MG63 (cell line): ENCODE data around the gene LPP. TPM values are rescaled to one million over a fixed set of nuclear protein-coding genes. Genes with fewer than 3 reads are reported as not detected.

Experiments
- DNase-seq: peaks from one replicate; pipeline ENCODE4 v3.0.0-alpha.2; 2020
- H3K27me3 ChIP-seq: fragments of 250-450 bp; sonication (Bioruptor Pico); 2 replicates; pipeline ENCODE4 v1.5.1; 2020; ENCODE audit warnings: mild to moderate bottlenecking, moderate library complexity
- H3K36me3 ChIP-seq: fragments of 250-450 bp; sonication (Bioruptor Pico); 2 replicates; pipeline ENCODE4 v1.5.1; 2020; ENCODE audit warnings: mild to moderate bottlenecking, moderate library complexity
- H3K4me3 ChIP-seq: fragments of 250-450 bp; sonication (Bioruptor Pico); 2 replicates; pipeline ENCODE4 v1.5.1; 2020; ENCODE audit warnings: mild to moderate bottlenecking, moderate library complexity
- H3K9me3 ChIP-seq: fragments of 250-450 bp; sonication (Bioruptor Pico); 2 replicates; pipeline ENCODE4 v1.5.1; 2020; ENCODE audit warnings: mild to moderate bottlenecking, moderate library complexity
- total RNA-seq: library from RNA; depleted of rRNA; stranded (reverse); fragments of >200 nt; shearing (Covaris generic); gene quantifications from 2 replicates; pipeline ENCODE4 v1.2.3, GENCODE V29; 2014; ENCODE audit warnings: low replicate concordance

The LPP gene
- total RNA-seq, 1 experiment from 2014 or later: 7.9 TPM

GRCh38 chr3:188261011-188261410 is 107.1 kb downstream of the LPP start:
- Histone ChIP-seq H3K36me3 (no peaks in the 10 kb centered on the region), H3K4me3 (no peak overlapping the region), H3K27me3 (no peaks in the 10 kb centered on the region), H3K9me3 (no peaks in the 10 kb centered on the region)
- DNase-seq: no peak

GRCh38 chr3:188262488-188262887 is 108.5 kb downstream of the LPP start:
- no peaks in the 10 kb centered on the region for H3K36me3 ChIP-seq
- DNase-seq: no peak
- no peaks in the 10 kb centered on the region for H3K9me3 ChIP-seq
- H3K27me3 ChIP-seq: no peaks in the 10 kb centered on the region
- H3K4me3 ChIP-seq: no peak overlapping the region

DNA sequence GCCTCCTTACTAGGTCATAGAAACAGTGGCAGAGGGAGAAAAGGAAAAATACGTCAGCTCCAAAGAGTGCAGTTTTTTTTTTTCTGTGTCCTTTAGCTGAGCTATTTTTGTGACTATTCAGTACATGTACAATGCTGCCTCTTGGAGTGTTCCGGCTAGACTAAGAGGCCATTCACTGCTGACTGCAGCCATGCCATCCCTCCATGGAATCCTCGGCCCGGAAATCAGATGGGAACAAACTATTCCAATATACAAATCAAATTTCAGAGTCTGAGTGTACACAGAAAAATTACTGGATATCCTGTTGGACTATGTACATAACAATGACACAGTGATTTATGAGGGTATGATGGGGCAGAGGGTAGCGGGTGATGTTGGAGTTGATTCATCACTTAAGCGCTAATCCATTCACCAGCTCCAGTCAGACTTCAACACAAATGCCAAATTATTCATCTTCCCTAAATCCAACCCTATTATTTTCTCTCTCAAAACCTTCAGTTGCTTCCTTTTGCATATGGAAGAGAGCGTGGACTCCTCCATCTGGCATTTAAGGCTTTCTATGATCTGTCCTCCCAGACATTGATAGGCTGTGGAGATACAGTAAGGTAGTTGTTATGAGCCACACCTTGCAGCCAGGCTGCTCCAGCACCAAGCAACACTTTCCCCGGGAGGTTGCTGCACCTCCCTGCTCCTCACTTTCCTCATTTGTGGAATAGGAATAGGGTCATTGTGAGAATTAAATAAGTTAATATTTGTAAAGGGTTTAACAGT is 109.1 kb downstream of the LPP start:
- H3K27me3 ChIP-seq: no peaks in the 10 kb centered on the region
- no peak overlapping the region for H3K4me3 ChIP-seq
- peak; percentile 76 for DNase-seq
- H3K9me3 ChIP-seq: no peaks in the 10 kb centered on the region
- H3K36me3 ChIP-seq: no peaks in the 10 kb centered on the region

GRCh38 chr3:188264226-188265207 is 110.6 kb downstream of the LPP start:
- Histone ChIP-seq H3K4me3 (no peak overlapping the region), H3K27me3 (no peaks in the 10 kb centered on the region), H3K9me3 (no peaks in the 10 kb centered on the region), H3K36me3 (no peaks in the 10 kb centered on the region)
- peak; percentile 38 for DNase-seq

DNA sequence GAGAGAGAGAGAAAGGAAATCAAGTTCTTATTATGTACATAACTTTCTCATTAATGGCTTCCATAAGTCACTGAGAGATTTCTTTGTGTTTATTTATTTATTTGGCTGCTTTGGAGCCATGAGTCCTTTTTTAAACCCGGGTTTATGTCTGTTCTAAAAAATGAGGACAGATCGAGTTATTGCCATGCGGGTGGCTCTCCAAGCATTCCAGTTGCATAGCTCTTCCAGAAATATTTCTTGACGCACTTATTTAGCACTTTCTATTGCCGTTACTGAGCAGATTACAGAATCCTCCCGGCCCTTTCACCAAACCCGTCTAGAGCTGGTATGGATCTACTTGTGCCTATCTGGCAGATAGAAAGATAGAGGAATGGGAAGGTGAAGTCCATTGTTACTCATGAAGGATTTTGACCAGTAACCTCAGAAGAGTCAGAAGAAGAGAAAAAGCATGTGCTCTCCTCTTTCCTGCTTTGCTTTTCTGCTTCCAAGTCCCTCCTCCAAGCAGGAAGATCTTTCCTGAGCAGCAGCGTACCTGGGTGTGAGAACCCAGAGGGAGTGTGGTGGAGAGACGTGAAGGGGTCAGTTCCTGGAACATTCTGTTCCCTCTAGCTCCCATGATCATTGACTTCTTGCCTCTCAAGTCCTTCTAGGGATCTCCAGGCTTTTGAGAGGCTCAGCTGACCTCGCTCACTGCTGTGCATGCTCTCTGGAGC is 112.8 kb downstream of the LPP start:
- Histone ChIP-seq H3K36me3 (no peaks in the 10 kb centered on the region; the same call in 1 of the 2 replicates), H3K4me3 (peak overlapping the region; percentile 12; the same call in 1 of the 2 replicates), H3K27me3 (no peaks in the 10 kb centered on the region), H3K9me3 (no peaks in the 10 kb centered on the region)
- peak; percentile 31 for DNase-seq

DNA sequence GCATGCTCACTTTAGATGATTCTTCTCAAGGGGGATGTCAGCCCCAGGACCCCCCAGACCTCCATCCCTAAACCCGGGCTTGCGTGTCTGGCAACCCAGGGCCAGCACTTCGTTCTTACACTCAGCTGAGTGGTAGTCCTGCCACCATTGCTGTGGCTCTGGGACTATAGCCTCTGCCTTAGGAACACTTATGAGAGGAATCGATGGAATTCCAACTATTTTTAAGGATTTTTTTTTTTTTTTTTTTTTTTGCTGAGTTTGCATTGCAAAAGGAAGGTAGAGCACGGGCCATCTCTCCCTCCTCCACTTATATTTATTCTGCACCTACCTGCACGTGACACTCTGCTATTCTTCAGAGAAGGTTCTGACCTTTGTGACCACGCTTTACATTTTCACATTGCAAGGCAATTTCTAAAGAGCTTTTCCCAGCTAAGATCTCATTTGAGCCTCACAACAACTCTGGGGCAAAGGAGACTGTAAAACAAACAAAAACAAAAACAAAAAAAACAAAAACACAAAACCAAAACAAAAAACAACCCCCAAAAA is 113.9 kb downstream of the LPP start:
- H3K36me3 ChIP-seq: peaks cover 4% of the 10 kb centered on the region; the same call in 1 of the 2 replicates
- DNase-seq: no peak
- no peaks in the 10 kb centered on the region for H3K9me3 ChIP-seq
- no peak overlapping the region for H3K4me3 ChIP-seq
- no peaks in the 10 kb centered on the region for H3K27me3 ChIP-seq

GRCh38 chr3:188268336-188268735 is 114.4 kb downstream of the LPP start:
- H3K36me3 ChIP-seq: peaks cover 4% of the 10 kb centered on the region; the same call in 1 of the 2 replicates
- H3K27me3 ChIP-seq: no peaks in the 10 kb centered on the region
- H3K9me3 ChIP-seq: no peaks in the 10 kb centered on the region
- no peak for DNase-seq
- H3K4me3 ChIP-seq: no peak overlapping the region

- Histone ChIP-seq H3K36me3 (peaks cover 4% of the 10 kb centered on the region; the same call in 1 of the 2 replicates), H3K27me3 (no peaks in the 10 kb centered on the region), H3K9me3 (no peaks in the 10 kb centered on the region), H3K4me3 (no peak overlapping the region)
- DNase-seq: no peak
Observed at GRCh38 chr3:188269040-188269439, 115.1 kb downstream of the LPP start.

DNA sequence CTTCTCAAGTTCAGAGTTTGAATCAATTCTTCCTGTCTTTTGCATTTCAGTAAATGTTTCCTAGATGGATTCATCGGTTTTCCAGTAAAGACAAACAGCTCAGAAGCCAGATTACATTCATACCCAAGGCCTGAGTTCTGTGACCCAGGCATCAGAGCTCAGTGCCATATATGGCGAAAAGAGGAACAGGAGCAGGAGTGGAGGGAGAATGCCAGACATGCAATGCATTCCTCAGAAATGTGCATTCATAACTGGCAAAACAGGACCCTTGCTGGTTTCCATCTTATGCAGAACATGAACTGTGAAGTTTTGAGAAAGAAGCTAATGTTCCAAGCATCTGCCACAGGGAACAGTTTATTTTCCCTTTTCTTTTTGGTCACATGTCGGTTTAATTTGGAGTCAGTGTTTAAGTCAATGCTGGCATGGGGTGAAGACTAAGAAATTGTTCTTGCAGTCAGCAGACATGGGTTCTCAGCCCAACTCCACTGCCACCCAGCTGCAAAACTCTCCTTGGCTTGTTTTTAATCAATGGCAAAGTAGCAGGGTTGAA is 116.5 kb downstream of the LPP start:
- H3K9me3 ChIP-seq: no peaks in the 10 kb centered on the region
- no peak overlapping the region for H3K4me3 ChIP-seq
- H3K27me3 ChIP-seq: no peaks in the 10 kb centered on the region
- peaks cover 4% of the 10 kb centered on the region; the same call in 1 of the 2 replicates for H3K36me3 ChIP-seq
- peak; percentile 84 for DNase-seq

GRCh38 chr3:188271226-188271914 is 117.4 kb downstream of the LPP start:
- Histone ChIP-seq H3K27me3 (no peaks in the 10 kb centered on the region), H3K9me3 (no peaks in the 10 kb centered on the region), H3K36me3 (peaks cover 4% of the 10 kb centered on the region), H3K4me3 (no peak overlapping the region)
- DNase-seq: no peak

GRCh38 chr3:188272481-188273372 is 118.8 kb downstream of the LPP start:
- Histone ChIP-seq H3K4me3 (no peak overlapping the region), H3K36me3 (peaks cover 4% of the 10 kb centered on the region), H3K27me3 (no peaks in the 10 kb centered on the region), H3K9me3 (no peaks in the 10 kb centered on the region)
- DNase-seq: peak; percentile 61

DNA sequence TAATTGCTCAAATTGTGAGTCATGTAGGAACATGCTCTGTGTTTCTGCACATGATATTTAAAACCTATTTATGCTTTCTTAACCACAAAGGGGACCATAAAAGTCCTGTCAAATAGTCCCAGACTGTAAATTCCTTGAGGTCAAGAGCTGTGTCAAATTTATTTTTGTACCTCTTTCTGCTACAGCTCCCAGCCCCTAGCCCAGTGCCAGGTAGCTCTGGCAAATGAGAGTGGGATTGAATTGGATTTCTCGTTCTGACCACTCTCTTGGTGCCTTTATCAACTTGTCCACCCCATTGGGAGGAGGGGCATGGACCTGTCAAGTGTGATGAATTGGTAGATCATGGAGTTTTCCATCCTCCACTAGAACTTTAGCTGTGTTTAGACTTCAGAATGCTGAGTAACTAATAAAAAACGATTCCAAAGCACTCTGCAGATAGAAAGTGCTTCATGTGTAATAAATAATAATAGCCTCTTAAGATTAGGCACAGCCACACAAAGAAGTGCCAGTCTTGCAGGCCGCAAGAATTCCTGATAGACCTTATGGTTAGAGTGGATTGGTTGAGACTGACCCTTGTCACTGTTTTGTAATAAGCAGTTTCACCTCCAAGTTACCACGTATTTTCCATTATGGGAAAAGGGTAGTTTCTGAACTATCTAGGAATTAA is 120.4 kb downstream of the LPP start:
- DNase-seq: no peak
- H3K9me3 ChIP-seq: no peaks in the 10 kb centered on the region
- H3K27me3 ChIP-seq: no peaks in the 10 kb centered on the region
- peaks cover 4% of the 10 kb centered on the region for H3K36me3 ChIP-seq
- no peak overlapping the region for H3K4me3 ChIP-seq

DNA sequence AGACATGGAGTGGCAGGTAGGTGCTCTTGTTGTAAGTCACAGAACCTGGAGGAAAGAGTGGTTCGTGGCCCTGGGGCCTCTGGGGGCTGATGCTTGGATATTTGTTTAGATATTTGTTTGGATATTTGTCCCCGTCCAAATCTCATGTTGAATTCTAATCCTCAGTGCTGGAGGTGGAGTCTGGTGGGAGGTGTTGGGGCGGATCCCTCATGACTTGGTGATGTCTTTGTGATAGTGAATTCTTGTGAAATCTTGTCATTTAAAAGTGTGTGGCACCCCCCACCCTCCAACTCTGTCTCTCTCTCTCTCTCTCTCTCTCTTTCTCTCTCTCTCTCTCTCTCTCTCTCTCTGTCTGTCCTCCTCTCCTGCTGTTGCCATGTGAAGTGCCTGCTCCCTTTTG is 122.4 kb downstream of the LPP start:
- H3K4me3 ChIP-seq: no peak overlapping the region
- peaks cover 4% of the 10 kb centered on the region for H3K36me3 ChIP-seq
- DNase-seq: no peak
- H3K27me3 ChIP-seq: no peaks in the 10 kb centered on the region
- H3K9me3 ChIP-seq: no peaks in the 10 kb centered on the region

DNA sequence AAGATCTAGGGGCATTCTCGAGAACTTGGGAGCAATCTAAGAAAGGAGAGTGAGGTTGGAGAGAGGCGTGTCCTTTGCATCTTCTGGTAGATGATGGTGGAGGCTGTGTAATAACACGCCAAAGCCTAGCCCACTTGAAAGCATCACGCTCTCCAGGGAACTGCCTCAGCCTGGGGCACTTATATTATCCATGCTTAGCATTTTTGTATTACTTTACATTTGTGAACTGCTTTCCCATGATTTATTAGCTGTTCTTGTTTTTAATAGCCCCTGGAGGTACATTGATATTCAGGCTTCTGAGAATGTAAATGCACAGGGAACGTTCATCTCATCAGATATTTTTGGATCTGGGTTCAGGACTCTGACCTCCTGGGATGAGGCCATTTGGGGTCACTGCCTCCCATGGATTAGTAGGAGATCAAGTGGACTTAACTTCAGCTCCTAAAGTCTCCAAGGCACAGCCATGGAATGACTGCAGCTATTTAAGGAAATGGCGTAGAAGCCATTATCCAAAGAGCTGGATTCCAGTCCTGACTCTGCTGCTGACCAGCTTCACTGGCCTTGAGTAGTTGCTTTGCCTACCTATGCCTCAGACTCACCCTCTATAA is 124.9 kb downstream of the LPP start:
- Histone ChIP-seq H3K36me3 (no peaks in the 10 kb centered on the region; the same call in 1 of the 2 replicates), H3K27me3 (no peaks in the 10 kb centered on the region)
- DNase-seq: no peak

More for the DNA sequence above, 124.9 kb downstream of the LPP start:
- H3K9me3 ChIP-seq: no peaks in the 10 kb centered on the region
- no peak overlapping the region for H3K4me3 ChIP-seq
